Measurements from ENCODE around the gene CHMP6.

CHMP6 gene

DNA sequence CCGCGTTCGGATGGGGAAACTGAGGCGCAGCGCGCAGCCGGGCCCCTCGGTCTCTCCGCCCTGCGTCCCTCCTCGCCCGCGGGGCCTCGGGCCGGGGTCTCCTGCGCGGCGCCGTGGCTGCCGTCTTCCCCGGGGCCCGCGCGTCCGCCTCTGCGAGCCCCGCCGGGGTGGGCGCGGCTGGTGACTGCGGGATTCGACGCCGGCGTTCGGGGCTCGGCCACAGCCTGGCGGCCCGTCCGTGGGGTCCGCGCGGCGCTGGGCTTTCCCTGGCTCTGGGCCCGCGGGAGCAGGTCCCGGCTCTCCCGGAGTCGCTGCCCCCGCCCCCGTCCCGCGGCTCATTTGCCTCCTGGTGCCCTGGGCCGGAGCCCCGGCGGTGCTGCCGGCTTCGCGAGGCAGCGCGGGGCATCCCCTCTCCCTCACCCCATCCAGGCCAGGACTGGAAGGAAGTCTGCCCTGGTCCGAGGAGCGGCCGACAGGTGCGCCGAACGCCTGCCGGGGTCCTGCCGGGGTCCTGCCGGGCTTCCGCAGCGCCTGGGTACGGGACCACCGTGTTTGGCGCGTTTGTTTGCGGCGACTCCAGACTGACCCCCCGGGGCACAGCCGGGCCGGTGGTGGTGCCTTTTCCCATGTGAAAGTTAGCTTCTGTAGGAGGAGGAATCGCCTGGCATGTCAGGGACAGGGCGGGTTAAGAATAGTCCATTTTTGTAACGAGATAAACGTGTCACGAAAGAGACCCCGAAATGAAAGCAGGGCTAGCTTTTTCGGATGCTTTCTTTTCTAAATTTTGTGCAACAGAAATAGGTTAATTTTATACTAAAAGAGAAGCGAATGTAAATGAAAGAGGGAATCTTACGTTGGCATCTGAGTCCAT is 671 bp downstream of the CHMP6 start:
- peak overlapping the region; percentile 62 for H3K4me3 ChIP-seq (ENCODE audit: low read depth, low read length)
- DNase-seq (ENCODE audit: low read depth), result no peak
- in situ Hi-C loops (cut with HindIII; ENCODE audit: low sequenced_read_pairs), result no loop called here
- TF ChIP-seq, protein P1, sequence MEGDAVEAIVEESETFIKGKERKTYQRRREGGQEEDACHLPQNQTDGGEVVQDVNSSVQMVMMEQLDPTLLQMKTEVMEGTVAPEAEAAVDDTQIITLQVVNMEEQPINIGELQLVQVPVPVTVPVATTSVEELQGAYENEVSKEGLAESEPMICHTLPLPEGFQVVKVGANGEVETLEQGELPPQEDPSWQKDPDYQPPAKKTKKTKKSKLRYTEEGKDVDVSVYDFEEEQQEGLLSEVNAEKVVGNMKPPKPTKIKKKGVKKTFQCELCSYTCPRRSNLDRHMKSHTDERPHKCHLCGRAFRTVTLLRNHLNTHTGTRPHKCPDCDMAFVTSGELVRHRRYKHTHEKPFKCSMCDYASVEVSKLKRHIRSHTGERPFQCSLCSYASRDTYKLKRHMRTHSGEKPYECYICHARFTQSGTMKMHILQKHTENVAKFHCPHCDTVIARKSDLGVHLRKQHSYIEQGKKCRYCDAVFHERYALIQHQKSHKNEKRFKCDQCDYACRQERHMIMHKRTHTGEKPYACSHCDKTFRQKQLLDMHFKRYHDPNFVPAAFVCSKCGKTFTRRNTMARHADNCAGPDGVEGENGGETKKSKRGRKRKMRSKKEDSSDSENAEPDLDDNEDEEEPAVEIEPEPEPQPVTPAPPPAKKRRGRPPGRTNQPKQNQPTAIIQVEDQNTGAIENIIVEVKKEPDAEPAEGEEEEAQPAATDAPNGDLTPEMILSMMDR (IDR thresholded peaks at IDR 0.05; ENCODE audit: low read depth, low read length, missing control alignments), result no peak

DNA sequence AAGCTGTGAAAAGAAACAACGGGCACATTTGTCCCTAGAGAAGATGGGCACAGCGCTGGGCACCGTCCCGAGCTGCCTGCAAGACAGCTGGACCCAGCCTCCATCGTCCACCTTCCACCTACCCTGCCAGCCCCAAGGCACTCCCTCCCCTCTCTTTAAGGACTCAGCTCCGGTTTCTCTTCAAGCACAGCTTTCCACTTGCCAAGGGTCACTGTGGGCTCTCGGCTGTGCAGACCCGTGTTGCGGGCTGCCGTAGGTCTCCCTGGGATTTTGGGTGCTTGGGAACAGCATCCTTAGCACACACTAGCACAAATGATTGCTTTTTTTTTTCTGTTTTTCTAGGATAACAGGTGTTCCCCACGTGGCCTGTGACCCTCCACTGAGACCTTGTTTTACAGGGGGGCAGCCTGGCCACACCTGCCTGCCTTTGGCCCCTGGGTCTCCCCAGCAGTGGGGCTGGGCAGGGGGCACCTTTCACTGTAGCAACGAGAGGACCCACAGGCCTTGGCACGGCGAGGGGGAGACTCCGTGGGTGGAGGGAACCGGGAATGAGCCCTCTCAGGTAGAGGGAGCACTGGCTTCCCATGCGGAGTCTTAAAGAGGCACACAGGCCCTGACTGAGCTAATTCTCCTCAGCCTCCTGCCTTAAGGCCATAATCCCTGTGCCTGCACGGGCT is 1.4 kb downstream of the CHMP6 start:
- TF ChIP-seq, protein P1 (IDR thresholded peaks at IDR 0.05; ENCODE audit: low read depth, low read length, missing control alignments), result no peak
- H3K4me3 ChIP-seq (ENCODE audit: low read depth, low read length), result peak overlapping the region; percentile 62
- in situ Hi-C loops (cut with HindIII; ENCODE audit: low sequenced_read_pairs), result no loop called here
- no peak for DNase-seq (ENCODE audit: low read depth)

DNA sequence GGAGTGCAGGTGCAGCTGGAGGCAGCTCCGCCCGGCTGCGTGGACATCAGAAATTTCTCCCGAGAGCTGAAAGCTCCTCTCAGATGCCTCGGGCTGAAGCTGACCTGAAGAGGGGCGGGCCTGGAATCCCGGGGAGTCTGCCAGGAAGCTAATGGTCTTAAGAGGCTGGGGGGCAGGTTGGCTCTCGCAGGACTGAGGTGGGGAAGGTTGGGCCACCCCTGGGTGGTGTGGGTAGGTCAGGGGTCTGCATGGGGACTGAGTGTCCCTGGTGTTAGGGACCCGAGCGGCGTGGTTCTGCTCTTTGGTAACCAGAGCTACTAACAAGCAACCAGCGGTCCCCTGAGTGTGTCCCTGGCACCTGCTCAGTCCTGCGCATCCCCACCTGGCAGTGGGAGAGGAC is 3.5 kb downstream of the CHMP6 start:
- TF ChIP-seq, protein P1 (IDR thresholded peaks at IDR 0.05; ENCODE audit: low read depth, low read length, missing control alignments), result no peak
- no peak overlapping the region for H3K4me3 ChIP-seq (ENCODE audit: low read depth, low read length)
- no peak for DNase-seq (ENCODE audit: low read depth)
- in situ Hi-C loops (cut with HindIII; ENCODE audit: low sequenced_read_pairs), result no loop called here

DNA sequence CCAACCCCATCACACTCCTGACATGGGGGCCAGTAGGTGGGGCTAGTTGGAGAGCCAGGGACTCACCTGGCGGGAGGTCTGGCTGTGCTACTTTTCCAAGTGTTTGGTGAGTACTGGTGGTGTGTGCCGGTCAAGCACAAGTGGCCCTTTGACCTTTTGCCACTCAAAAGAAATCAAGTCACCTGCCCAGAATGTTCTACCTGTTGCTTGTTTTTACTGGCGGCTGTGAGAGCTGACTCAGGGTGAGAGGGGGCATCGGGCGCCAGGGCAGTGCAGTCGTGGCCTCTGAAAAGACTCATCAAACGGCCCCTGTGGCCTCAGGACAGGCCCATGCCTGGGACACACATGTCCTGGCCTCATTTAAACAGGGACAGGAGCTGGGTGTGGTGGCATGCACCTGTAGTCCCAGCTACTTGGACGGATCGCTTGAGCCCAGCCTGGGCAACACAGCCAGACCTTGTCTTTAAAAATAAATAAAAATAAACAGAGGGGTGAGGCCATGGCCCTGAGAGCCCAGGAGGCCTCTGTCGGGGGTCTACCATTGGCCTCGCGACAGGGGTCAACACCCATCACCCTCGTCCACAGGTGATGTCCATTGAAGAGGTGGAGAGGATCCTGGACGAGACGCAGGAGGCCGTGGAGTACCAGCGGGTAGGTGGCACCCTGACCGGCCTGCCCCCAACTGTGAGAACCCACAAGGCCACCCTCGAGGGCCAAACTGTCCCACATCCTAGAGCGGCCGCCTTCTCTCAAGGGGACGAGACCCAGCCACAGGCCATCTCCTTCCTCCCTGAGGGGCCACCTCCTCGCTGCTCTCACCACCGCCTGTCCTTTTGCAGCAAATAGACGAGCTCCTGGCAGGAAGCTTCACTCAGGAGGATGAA is 5.0 kb downstream of the CHMP6 start:
- H3K4me3 ChIP-seq (ENCODE audit: low read depth, low read length), result no peak overlapping the region
- no peak for DNase-seq (ENCODE audit: low read depth)
- TF ChIP-seq, protein P1 (IDR thresholded peaks at IDR 0.05; ENCODE audit: low read depth, low read length, missing control alignments), result no peak
- in situ Hi-C loops (cut with HindIII; ENCODE audit: low sequenced_read_pairs), result no loop called here

DNA sequence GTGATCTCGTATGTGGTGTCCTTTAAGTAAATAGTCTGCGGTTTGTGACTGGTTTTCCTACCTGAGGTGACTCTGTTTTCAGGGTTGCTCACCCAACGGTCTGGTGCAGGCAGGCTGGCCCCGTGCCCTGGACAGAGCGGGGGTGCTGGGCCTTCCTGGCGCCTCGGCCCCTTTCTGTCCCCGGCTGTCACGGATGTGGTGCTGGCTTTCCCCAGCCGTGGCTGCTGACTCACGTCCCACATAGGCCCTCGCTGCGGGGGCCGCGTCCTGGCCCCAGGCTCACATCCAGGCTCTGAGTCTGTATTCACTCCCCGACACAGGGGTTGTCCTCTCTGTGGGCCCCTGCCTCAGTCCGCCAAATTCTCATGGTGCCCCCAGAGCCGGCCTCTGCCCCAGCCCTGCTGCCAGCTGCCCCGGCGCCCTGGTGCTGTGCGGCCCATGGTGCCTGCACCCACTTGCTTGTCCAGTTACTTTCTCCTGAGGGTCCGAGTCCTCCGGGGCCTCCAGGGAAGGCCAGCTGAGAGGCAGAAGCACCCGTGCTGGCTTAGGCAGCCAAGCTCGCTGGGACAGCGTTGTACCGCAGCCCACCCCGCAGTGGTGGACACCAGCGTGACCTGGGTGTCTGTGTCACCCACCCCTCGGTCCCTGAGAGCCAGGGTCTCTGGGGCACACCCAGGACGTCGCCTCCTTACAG is 5.9 kb downstream of the CHMP6 start:
- H3K4me3 ChIP-seq (ENCODE audit: low read depth, low read length), result no peak overlapping the region
- no peak for DNase-seq (ENCODE audit: low read depth)
- TF ChIP-seq, protein P1 (IDR thresholded peaks at IDR 0.05; ENCODE audit: low read depth, low read length, missing control alignments), result no peak
- in situ Hi-C loops (cut with HindIII; ENCODE audit: low sequenced_read_pairs), result no loop called here

Measured in astrocyte of the cerebellum (primary cell).